Measurements from ENCODE around the gene TTC16.

- TF ChIP-seq CTCF (IDR thresholded peaks at IDR 0.05) (no peak), POLR2A (IDR thresholded peaks at IDR 0.05) (no peak)
Measured at GRCh38 chr9:127694890-127695720, 20.8 kb upstream of the TTC16 start.
